Epithelial cell of esophagus (primary cell): ENCODE measurements around the gene HES5.

ENCODE experiments used
- DNase-seq: peaks from one replicate; pipeline ENCODE4 v3.0.0; 2010; ENCODE audit warnings: low read depth
- H3K4me3 ChIP-seq: 2 replicates; pipeline ENCODE4 v1.5.1; 2011; ENCODE audit warnings: mild to moderate bottlenecking, low read length, control low read depth
- TF ChIP-seq, protein P1 (sequence below): IDR thresholded peaks from 2 replicates; pipeline ENCODE4 v1.5.1; 2011; ENCODE audit warnings: low read depth, mild to moderate bottlenecking, low read length, control low read depth, inconsistent platforms; ENCODE audit not compliant: insufficient read depth; ENCODE audit errors: missing control alignments

The HES5 gene

GRCh38 chr1:2505461-2505994 lies 24.5 kb downstream of the HES5 start:
- H3K4me3 ChIP-seq = no peak overlapping the region
- TF ChIP-seq, protein P1, sequence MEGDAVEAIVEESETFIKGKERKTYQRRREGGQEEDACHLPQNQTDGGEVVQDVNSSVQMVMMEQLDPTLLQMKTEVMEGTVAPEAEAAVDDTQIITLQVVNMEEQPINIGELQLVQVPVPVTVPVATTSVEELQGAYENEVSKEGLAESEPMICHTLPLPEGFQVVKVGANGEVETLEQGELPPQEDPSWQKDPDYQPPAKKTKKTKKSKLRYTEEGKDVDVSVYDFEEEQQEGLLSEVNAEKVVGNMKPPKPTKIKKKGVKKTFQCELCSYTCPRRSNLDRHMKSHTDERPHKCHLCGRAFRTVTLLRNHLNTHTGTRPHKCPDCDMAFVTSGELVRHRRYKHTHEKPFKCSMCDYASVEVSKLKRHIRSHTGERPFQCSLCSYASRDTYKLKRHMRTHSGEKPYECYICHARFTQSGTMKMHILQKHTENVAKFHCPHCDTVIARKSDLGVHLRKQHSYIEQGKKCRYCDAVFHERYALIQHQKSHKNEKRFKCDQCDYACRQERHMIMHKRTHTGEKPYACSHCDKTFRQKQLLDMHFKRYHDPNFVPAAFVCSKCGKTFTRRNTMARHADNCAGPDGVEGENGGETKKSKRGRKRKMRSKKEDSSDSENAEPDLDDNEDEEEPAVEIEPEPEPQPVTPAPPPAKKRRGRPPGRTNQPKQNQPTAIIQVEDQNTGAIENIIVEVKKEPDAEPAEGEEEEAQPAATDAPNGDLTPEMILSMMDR = no peak
- no peak for DNase-seq

DNA sequence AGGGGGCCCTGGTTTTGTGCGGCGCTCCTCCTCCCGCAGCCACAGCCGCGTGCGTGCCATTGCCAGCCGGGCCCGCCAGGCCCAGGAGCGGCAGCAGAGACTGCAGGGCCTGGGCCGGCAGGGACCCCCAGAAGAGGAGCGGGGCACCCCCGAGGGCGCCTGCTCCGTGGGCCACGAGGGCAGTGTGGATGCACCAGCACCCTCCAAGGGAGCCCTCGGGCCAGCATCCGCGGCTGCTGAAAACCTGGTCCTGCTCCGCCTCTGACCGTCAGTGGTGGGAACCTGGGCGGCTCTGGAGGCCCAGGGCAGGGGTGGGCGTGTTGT lies 25.2 kb downstream of the HES5 start:
- DNase-seq = no peak
- TF ChIP-seq, protein P1 = no peak
- no peak overlapping the region for H3K4me3 ChIP-seq

GRCh38 chr1:2504225-2504948 lies 25.7 kb downstream of the HES5 start:
- TF ChIP-seq, protein P1 = no peak
- DNase-seq = no peak
- no peak overlapping the region for H3K4me3 ChIP-seq

GRCh38 chr1:2503554-2504224 lies 26.4 kb downstream of the HES5 start:
- H3K4me3 ChIP-seq = no peak overlapping the region
- no peak for DNase-seq
- TF ChIP-seq, protein P1 = no peak

DNA sequence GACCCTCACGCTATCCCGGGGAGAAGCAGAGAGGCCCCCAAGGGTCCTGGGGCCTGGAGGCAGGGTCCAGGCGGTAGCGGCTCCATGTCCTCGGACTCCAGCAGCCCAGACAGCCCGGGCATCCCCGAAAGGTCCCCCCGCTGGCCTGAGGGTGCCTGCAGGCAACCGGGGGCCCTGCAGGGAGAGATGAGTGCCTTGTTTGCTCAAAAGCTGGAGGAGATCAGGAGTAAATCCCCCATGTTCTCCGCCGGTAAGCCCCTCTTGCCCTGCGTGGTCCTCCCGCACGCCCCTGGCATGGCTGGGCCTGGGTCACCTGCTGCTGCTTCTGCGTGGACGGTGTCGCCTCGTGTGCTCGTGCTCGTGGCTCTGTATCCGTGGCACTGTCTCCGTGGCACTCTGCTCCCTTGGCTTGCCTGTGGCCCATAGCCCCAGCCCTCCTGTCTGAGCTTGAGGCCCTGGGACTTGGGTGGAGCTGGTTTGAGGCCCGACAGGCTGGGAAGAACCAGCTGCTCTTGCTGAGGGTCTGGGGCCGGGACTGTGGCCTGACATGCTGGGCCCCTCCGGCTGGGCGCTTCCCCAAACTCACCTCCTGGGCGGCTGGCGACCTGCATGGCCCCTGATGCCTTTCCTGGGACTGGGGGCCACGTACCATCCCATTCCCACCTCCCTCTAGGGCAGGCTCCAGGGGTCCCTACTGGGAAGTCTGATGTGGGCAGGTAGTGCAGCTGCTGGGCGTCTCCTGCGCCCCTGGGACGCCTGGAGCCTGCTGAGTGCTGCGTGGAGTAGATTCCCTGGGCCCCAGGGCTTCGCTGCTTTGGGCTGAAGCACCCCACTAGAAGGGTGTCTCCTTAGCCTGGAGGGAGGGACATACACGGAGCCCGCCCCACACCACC lies 27.2 kb downstream of the HES5 start:
- no peak overlapping the region for H3K4me3 ChIP-seq
- TF ChIP-seq, protein P1 = no peak
- no peak for DNase-seq

DNA sequence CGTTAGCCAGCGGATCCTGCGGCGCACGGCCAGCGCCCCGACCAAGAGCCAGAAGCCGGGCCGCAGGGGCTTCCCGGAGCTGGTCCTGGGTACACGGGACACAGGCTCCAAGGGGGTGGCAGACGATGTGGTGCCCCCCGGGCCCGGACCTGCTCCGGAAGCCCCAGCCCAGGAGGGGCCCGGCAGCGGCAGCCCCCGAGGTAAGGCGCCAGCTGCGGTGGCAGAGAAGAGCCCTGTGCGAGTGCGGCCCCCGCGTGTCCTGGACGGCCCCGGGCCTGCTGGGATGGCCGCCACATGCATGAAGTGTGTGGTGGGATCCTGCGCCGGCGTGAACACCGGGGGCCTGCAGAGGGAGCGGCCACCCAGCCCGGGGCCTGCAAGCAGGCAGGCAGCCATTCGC lies 27.9 kb downstream of the HES5 start:
- TF ChIP-seq, protein P1 = no peak
- no peak overlapping the region for H3K4me3 ChIP-seq
- DNase-seq = no peak
